ENCODE data around the gene NSMCE1. TPM values are rescaled to one million over a fixed set of nuclear protein-coding genes. Genes with fewer than 3 reads are reported as not detected.

Gene NSMCE1
- polyA plus RNA-seq, 3 donors = 75.7 to 87.5 (median 87.5) TPM

DNA sequence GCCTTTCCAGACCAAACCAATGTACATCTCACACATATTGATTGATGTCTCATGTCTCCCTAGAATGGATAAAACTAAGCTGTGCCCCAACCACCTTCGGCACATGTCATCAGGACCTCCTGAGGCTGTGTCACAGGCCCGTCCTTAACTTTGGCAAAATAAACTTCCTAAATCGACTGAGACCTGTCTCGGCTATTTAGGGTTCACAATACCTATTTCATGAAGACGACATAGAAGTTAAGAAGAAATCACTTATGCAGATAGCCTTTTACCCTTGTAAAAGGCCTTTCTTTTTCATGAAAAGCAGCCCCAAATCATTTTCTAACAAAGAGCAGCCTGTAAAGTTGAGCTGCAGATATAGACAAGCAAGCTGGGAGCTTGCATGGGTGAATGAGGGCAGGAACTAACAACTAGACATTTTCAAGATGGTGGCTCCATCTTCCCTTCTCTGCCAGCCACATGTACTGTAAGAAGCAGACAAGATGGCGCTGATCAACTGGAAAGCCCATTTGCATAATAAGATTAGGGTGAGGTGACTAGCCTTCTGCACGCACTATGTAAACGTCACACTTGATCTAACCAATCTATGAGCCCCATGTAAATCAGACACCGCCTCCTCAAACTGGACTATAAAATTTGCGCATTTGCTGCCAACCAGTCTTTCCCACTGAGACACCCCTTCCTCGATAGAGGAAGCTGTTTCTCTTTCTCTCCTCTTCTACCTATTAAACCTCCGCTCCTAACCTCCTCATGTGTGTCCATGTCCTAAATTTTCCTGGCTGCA, 69.9 kb downstream of the NSMCE1 start:
- DNase-seq = no peak

- no peak for DNase-seq
These were observed 71.6 kb downstream of the NSMCE1 start for GRCh38 chr16:27197004-27197403.

DNA sequence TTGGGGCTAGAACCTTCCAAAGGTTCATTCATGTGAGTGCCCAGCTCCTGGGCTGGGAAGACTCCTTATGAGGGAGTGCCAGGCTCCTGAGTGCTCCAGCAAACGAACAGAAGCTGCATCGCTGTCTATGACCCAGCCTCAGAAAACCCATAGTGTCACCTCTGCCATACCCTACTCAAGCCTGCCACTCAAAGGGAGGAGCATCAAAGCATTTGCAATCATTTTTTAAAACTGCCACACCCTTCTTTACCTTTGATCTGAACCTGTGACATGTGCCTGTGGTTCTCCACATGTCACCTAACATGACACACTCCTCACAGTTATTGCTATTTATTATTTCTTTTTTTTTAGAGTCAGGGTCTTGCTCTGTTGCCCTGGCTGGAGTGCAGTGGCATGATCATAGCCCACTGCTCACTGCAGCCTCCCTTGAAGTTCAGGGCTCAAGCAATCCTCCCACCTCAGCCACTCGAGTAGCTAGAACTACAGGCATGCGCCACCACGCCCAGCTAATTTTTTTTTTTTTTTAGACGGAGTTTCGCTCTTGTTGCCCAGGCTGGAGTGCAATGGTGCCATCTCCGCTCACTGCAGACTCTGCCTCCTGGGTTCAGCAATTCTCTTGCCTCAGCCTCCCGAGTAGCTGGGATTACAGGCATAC, 72.5 kb downstream of the NSMCE1 start:
- no peak for DNase-seq

- DNase-seq = no peak
These were observed 73.4 kb downstream of the NSMCE1 start for GRCh38 chr16:27195076-27195741.

- DNase-seq = no peak
These were observed 75.1 kb downstream of the NSMCE1 start for GRCh38 chr16:27193300-27193990.

DNA sequence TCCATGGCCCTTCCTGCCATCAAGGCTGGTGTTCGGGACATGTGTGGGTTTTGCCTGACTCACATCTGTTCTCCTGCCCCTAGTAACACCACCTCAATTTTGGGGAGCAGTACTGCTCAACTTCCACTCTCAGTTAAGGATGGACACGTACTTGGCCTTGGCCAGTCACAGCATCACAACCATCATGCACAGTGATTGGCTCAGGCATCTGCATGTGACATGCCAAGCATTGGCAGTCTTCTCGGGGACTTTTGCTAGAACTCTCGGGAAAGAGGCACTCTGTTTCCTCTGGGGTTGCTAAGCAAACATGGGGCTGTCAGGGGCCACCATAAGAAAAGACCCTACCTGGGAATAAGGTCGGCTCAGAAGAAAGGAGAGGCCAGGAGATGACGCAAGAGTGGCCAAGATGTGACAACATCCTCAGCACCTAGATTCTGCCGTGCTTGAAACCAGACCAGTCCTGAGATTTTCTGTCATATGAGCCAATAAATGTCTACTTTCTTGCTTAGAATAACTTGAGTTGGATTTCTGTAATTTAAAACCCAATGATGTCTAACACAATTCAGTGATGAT, 77.1 kb downstream of the NSMCE1 start:
- no peak for DNase-seq

- DNase-seq = no peak
These were observed 78.2 kb downstream of the NSMCE1 start for GRCh38 chr16:27190316-27190871.

GRCh38 chr16:27189335-27189972, 79.1 kb downstream of the NSMCE1 start:
- DNase-seq = no peak

DNA sequence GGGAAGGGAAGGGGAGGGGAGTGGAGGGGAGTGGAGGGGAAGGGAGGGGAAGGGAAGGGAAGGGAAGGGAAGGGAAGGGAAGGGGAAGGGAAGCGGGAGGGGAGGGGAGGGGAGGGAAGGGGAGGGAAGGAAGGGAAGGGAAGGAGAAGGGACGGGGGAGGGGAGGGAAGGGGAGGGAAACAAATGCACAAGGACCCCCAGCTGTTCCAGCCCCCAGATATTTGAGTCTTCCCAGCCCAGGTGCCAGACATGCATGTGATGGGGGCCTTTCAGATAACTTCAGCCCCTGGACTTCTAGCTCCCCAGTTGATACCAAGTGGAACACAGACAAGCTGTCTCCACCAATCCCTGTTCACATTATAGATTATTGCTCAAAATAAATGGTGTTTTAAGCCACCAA, 79.9 kb downstream of the NSMCE1 start:
- DNase-seq = no peak

DNA sequence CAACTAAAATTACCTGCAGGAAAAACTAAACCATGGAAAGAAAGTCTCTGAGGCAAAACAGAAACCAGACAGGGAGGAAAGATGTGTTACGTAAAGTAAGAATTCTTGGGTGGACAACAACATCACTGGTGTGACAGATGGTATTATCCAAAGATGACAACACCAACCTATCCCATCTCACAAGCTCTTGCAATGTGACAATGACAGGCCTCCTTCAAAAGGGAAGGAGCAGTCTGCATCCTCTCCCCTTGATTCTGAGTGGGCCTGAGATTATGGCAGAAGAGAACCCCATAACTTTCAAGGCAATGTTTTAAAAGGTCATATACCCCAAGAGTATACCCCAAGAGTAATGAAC, 82.8 kb downstream of the NSMCE1 start:
- no peak for DNase-seq

GRCh38 chr16:27182906-27183405, 85.6 kb downstream of the NSMCE1 start:
- DNase-seq = no peak

GRCh38 chr16:27181019-27181790, 87.4 kb downstream of the NSMCE1 start:
- no peak for DNase-seq

- DNase-seq = peak; percentile 60
These were observed 89.0 kb downstream of the NSMCE1 start for GRCh38 chr16:27179500-27180072.

DNA sequence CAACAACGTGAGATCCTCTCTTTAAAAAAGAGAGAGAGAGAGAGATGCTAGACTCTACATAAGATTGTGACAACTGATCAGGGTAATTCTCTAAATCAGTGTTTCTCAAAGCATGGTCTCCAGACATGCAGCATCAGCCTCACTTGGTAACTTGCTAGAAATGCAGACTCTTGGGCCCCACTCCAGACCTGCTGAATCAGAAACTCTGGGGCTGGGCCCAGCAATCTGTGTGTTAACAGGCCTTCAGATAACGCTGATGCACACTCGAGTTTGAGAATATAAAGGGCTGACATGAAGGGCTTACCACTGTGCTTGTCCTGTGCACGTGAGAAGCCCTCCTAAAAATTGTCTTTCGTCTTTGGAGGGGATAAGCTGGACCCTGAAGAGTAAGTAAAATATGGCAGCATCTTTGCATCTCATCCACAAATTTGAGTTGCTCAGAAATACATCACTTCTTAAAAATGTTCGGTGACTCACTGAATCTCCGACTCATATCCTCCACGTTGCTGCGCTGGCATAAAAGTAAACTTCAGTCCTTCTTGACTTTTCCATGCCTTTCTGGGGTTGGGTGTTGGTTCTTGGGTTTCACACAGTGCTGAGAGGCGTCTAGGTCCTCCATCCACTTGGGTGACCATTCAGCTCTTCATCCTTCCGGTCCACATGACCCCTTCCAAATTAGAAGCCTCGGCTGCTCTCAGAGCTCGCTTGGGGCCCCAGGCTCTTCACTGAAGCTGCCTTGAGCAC, 91.4 kb downstream of the NSMCE1 start:
- no peak for DNase-seq

DNA sequence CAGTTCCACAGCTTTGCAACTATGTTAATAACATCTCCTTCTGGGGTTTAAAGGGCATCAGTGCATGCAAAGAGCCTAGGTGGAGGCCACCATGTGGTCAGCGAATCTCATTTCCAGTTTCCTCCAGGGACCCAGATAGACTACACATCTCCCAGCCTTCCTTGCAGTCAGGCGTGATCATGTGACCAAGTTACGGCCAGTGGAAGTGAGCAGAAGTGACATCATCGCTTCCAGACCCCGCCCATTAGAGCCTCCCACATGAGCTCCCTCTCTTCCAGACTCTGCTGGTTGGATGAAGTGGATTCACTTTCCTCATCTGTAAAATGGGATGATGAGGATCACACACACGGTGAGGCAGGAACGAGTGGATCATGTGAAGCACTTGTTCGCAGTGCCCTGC, 92.7 kb downstream of the NSMCE1 start:
- no peak for DNase-seq

Data from renal pelvis (tissue), 4 donors.